Right lobe of liver (tissue), 4 donors: ENCODE measurements around the gene RPUSD2.

ENCODE experiments used
- POLR2A ChIP-seq: fragments of 450-650 bp; IDR thresholded peaks from one replicate; pipeline ENCODE4 v1.6.1; 2017; ENCODE audit warnings: antibody characterized with exemption, mild to moderate bottlenecking
- TF ChIP-seq, protein P1 (sequence below), 4 donors: fragments of 200-600 bp in 3 of 4; fragments of 450-650 bp in 1 of 4; IDR thresholded peaks; one replicate each; pipeline versions ENCODE4 v1.5.1 to v1.8.0; 2016 to 2022; ENCODE audit warnings: antibody characterized with exemption in 4 of 4, mild to moderate bottlenecking in 2 of 4
- donor health status: DM: no; HTN: no; CAD: no.
- donor health status: DM: no; HTN: no; CAD: no.
- donor health status: DM: no; HTN: yes; CAD: no.

DNA sequence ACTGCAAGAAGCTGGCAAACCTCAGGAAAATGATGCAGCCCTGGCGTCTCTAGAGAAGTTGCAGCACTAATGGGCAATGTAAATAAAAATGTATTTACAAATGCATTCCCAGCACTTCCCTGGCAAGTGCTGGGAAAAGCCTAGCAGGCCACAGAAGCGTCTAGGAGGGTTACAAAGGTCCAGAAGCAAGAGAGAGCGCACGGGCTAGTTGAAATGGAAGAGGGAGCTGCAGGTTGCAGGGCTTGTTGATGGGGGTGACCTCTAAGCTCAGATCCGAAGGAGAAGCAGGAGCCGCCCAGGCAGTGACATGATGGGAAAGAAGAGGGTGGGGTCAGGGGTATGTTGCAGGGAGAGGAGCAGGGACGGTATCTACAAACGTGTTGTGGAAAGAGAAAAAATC, 22.3 kb downstream of the RPUSD2 start:
- TF ChIP-seq, protein P1, sequence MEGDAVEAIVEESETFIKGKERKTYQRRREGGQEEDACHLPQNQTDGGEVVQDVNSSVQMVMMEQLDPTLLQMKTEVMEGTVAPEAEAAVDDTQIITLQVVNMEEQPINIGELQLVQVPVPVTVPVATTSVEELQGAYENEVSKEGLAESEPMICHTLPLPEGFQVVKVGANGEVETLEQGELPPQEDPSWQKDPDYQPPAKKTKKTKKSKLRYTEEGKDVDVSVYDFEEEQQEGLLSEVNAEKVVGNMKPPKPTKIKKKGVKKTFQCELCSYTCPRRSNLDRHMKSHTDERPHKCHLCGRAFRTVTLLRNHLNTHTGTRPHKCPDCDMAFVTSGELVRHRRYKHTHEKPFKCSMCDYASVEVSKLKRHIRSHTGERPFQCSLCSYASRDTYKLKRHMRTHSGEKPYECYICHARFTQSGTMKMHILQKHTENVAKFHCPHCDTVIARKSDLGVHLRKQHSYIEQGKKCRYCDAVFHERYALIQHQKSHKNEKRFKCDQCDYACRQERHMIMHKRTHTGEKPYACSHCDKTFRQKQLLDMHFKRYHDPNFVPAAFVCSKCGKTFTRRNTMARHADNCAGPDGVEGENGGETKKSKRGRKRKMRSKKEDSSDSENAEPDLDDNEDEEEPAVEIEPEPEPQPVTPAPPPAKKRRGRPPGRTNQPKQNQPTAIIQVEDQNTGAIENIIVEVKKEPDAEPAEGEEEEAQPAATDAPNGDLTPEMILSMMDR (IDR thresholded peaks at IDR 0.05): no peak
- TF ChIP-seq POLR2A: no peak
